ENCODE data around the gene WNT1.

DNA sequence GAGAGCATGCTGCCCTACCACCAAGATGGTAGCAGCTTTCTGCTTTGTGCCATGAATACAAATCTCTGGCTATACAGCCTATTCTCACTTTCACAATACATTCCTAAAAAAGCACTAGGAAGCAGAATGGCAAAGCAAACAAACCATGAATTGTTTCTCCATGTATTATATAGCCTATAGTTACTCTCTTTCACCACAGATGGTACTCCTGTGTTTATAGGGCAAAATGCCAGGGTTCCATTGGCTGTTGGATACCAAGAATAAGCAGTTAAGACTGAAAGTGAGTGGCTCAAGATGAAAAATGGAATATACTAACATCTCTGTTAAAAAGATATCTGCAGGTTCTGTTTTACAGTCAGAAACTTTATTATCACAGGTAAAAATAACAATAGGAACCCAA is 31.9 kb upstream of the WNT1 start:
- TF ChIP-seq, protein P1, sequence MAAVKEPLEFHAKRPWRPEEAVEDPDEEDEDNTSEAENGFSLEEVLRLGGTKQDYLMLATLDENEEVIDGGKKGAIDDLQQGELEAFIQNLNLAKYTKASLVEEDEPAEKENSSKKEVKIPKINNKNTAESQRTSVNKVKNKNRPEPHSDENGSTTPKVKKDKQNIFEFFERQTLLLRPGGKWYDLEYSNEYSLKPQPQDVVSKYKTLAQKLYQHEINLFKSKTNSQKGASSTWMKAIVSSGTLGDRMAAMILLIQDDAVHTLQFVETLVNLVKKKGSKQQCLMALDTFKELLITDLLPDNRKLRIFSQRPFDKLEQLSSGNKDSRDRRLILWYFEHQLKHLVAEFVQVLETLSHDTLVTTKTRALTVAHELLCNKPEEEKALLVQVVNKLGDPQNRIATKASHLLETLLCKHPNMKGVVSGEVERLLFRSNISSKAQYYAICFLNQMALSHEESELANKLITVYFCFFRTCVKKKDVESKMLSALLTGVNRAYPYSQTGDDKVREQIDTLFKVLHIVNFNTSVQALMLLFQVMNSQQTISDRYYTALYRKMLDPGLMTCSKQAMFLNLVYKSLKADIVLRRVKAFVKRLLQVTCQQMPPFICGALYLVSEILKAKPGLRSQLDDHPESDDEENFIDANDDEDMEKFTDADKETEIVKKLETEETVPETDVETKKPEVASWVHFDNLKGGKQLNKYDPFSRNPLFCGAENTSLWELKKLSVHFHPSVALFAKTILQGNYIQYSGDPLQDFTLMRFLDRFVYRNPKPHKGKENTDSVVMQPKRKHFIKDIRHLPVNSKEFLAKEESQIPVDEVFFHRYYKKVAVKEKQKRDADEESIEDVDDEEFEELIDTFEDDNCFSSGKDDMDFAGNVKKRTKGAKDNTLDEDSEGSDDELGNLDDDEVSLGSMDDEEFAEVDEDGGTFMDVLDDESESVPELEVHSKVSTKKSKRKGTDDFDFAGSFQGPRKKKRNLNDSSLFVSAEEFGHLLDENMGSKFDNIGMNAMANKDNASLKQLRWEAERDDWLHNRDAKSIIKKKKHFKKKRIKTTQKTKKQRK (IDR thresholded peaks at IDR 0.05; ENCODE audit: low read depth, low read length): no peak
- TF ChIP-seq SIX5 (IDR thresholded peaks at IDR 0.05; ENCODE audit: low read depth, low read length, severe bottlenecking) (no peak), ETV6 (conservative IDR thresholded peaks at IDR 0.05 in 1 of 2, IDR thresholded peaks at IDR 0.05 in 1 of 2; ENCODE audit: borderline replicate concordance in 1 of 2, low read depth in 1 of 2) (no peak), EZH2 (IDR thresholded peaks at IDR 0.05; ENCODE audit: borderline replicate concordance, control insufficient read depth, low read depth, low read length) (no peak), EP300 (IDR thresholded peaks at IDR 0.05; ENCODE audit: borderline replicate concordance in 1 of 2, control insufficient read depth in 1 of 2, low read depth in 2 of 2, low read length in 2 of 2) (no peak), RAD21 (IDR thresholded peaks at IDR 0.05; ENCODE audit: insufficient read depth, low read depth, low read length) (no peak), POLR2A (IDR thresholded peaks at IDR 0.05; ENCODE audit: low read depth, low read length) (no peak), JUND (IDR thresholded peaks at IDR 0.05; ENCODE audit: low read depth, low read length) (no peak), CBX5 (IDR thresholded peaks at IDR 0.05; ENCODE audit: low read depth) (no peak)
- TF ChIP-seq, protein P2, sequence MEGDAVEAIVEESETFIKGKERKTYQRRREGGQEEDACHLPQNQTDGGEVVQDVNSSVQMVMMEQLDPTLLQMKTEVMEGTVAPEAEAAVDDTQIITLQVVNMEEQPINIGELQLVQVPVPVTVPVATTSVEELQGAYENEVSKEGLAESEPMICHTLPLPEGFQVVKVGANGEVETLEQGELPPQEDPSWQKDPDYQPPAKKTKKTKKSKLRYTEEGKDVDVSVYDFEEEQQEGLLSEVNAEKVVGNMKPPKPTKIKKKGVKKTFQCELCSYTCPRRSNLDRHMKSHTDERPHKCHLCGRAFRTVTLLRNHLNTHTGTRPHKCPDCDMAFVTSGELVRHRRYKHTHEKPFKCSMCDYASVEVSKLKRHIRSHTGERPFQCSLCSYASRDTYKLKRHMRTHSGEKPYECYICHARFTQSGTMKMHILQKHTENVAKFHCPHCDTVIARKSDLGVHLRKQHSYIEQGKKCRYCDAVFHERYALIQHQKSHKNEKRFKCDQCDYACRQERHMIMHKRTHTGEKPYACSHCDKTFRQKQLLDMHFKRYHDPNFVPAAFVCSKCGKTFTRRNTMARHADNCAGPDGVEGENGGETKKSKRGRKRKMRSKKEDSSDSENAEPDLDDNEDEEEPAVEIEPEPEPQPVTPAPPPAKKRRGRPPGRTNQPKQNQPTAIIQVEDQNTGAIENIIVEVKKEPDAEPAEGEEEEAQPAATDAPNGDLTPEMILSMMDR (IDR thresholded peaks at IDR 0.05 in 2 of 3, conservative IDR thresholded peaks at IDR 0.05 in 1 of 3; ENCODE audit: control insufficient read depth in 2 of 3, extremely low read depth in 1 of 3, insufficient read depth in 1 of 3, low read depth in 3 of 3, low read length in 3 of 3): no peak
- TF ChIP-seq, protein P3, sequence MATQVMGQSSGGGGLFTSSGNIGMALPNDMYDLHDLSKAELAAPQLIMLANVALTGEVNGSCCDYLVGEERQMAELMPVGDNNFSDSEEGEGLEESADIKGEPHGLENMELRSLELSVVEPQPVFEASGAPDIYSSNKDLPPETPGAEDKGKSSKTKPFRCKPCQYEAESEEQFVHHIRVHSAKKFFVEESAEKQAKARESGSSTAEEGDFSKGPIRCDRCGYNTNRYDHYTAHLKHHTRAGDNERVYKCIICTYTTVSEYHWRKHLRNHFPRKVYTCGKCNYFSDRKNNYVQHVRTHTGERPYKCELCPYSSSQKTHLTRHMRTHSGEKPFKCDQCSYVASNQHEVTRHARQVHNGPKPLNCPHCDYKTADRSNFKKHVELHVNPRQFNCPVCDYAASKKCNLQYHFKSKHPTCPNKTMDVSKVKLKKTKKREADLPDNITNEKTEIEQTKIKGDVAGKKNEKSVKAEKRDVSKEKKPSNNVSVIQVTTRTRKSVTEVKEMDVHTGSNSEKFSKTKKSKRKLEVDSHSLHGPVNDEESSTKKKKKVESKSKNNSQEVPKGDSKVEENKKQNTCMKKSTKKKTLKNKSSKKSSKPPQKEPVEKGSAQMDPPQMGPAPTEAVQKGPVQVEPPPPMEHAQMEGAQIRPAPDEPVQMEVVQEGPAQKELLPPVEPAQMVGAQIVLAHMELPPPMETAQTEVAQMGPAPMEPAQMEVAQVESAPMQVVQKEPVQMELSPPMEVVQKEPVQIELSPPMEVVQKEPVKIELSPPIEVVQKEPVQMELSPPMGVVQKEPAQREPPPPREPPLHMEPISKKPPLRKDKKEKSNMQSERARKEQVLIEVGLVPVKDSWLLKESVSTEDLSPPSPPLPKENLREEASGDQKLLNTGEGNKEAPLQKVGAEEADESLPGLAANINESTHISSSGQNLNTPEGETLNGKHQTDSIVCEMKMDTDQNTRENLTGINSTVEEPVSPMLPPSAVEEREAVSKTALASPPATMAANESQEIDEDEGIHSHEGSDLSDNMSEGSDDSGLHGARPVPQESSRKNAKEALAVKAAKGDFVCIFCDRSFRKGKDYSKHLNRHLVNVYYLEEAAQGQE (IDR thresholded peaks at IDR 0.05; ENCODE audit: low read depth, low read length): no peak

All from GM12878 (cell line).